D721Med (cell line): ENCODE results near the gene ZNFX1.

Source experiments
- DNase-seq: peaks from one replicate; pipeline ENCODE4 v3.0.0; 2011; ENCODE audit warnings: low spot score; ENCODE audit not compliant: insufficient read length
- FAIRE-seq: peaks from 2 replicates; lab custom pipeline; 2011; peaks lifted over from hg19 to GRCh38; lab: Jason Lieb, UNC
- CTCF ChIP-seq: IDR thresholded peaks from 2 replicates; pipeline ENCODE4 v1.5.1; 2012; ENCODE audit warnings: mild to moderate bottlenecking, control low read depth; ENCODE audit not compliant: insufficient read depth; ENCODE audit errors: missing control alignments

ZNFX1 gene

DNA sequence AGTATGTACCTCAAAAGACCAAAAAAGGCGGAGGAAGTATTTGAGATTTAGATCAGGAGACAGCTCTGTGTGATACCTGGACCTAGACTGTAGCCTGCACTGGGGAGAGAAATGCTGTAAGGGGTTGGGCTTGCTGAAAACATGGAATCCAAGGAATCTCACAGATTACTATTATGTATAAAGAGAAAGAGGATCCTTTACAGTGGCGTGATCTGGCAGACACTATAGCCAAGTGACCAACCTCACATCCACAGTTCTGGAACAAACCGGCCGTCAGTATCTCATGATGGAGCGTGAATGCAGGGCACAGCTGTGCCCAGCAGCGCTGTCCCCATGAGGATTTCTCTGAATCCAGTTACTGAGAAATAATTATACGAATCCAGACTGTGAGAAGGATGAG is 46.4 kb downstream of the ZNFX1 start:
- DNase-seq, result no peak
- FAIRE-seq, result no peak
- TF ChIP-seq CTCF, result no peak

GRCh38 chr20:49230561-49231133 is 47.2 kb downstream of the ZNFX1 start:
- FAIRE-seq (no peak), DNase-seq (no peak)
- no peak for TF ChIP-seq CTCF

DNA sequence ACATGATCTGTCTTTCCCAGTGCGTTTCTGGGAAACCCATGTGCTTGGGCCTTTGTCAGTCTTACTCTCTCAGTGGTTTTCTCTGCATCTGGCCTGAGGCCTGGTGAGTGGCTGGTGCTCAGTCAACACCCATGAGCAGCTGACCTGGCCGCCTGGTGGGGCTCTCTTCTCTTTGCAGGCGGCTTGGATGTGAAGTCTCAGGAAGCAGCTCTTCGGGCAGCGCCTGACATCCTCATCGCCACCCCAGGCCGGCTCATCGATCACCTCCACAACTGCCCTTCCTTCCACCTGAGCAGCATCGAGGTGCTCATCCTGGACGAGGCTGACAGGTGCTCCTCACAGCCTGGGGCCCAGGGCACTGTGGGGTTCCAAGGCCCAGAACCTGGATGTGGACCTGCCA is 47.8 kb downstream of the ZNFX1 start:
- FAIRE-seq, result no peak
- no peak for DNase-seq
- no peak for TF ChIP-seq CTCF

DNA sequence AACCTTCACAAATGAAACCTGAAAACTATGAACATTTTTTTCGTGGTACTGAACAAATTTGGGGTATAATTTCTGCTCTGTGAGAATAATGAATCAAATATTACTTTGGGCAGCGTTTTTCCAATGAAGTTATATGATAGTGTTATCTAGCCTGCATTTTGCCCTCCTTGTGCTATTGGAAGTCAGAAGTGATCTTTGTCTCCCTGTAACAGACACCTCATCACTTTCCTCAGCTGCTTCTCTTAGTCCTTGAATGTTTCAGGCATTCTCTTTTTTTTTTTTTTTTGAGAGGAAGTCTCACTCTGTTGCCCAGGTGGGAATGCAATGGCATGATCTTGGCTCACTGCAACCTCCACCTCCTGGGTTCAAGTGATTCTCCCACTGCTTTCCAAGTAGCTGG is 48.5 kb downstream of the ZNFX1 start:
- no peak for FAIRE-seq
- no peak for DNase-seq
- TF ChIP-seq CTCF, result no peak

DNA sequence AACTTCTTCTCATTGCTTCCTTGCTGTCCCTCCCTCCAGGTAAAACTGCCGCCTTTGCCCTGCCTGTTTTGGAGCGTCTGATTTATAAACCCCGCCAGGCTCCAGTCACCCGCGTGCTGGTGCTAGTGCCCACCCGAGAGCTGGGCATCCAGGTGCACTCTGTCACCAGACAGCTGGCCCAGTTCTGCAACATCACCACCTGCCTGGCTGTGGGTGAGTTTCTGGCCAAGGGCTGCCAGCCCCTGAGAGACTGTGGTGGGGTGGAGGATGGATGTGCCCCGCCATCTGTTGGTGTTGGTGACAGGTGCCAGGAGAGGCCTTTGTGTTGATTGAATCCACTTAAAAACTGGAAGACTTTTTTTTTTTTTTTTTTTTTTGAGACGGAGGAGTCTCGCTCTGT is 49.2 kb downstream of the ZNFX1 start:
- TF ChIP-seq CTCF, result no peak
- FAIRE-seq (no peak), DNase-seq (no peak)

DNA sequence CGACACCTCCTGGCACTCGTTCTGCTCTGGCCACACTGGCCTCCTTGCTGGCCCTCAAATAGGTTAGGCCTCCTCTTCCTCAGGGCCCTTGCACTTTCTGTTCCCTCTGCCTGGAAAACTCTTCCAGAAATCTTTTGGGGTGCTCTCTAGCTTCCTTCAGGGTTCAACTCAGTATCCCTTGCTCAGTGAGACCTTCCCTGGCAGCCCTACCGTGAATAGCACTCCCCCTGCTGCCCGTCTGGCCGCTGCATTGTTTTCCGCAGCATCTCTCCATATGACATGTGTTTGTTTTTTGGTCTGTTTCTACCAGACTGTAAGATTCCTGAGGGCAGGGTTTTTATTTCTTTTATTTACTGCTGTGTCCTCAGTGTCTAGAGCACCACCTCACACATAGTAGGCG is 52.0 kb downstream of the ZNFX1 start:
- TF ChIP-seq CTCF, result no peak
- DNase-seq (no peak), FAIRE-seq (no peak)

GRCh38 chr20:49219924-49220831 is 57.7 kb downstream of the ZNFX1 start:
- TF ChIP-seq CTCF, result no peak
- FAIRE-seq, result no peak
- no peak for DNase-seq
